Astrocyte (in vitro differentiated cells and primary cell): ENCODE measurements around the gene HTR5A. TPM values are rescaled to one million over a fixed set of nuclear protein-coding genes. Genes with fewer than 3 reads are reported as not detected.
A peak's percentile ranks its signal among the peaks of the same experiment; 100 is the strongest.

Experiments
- DNase-seq: peaks from one replicate; pipeline ENCODE4 v3.0.0-alpha.2; 2010; ENCODE audit warnings: low read depth
- FAIRE-seq: peaks from 2 replicates; lab custom pipeline; 2011; peaks lifted over from hg19 to GRCh38; lab: Jason Lieb, UNC
- H2AFZ ChIP-seq: 2 replicates; pipeline ENCODE4 v1.6.0; 2012; ENCODE audit warnings: low read depth, low read length, inconsistent platforms
- H3K27ac ChIP-seq: 2 replicates; pipeline ENCODE4 v1.5.1; 2011; ENCODE audit warnings: low read depth, low read length, inconsistent platforms
- H3K27me3 ChIP-seq: 2 replicates; pipeline ENCODE4 v1.6.0; 2011; ENCODE audit warnings: low read length, inconsistent platforms; ENCODE audit not compliant: insufficient read depth
- H3K36me3 ChIP-seq: 2 replicates; pipeline ENCODE4 v1.5.1; 2011; ENCODE audit warnings: low read length, inconsistent platforms; ENCODE audit not compliant: insufficient read depth
- H3K4me1 ChIP-seq: 2 replicates; pipeline ENCODE4 v1.5.1; 2011; ENCODE audit warnings: low read length, inconsistent platforms; ENCODE audit not compliant: insufficient read depth
- H3K4me2 ChIP-seq: 2 replicates; pipeline ENCODE4 v1.6.0; 2012; ENCODE audit warnings: low read length, inconsistent platforms
- H3K4me3 ChIP-seq: 2 replicates; pipeline ENCODE4 v1.5.1; 2011; ENCODE audit warnings: low read depth, mild to moderate bottlenecking, low read length, inconsistent platforms; ENCODE audit not compliant: insufficient read depth
- H3K79me2 ChIP-seq: 2 replicates; pipeline ENCODE4 v1.6.0; 2012; ENCODE audit warnings: mild to moderate bottlenecking, low read length, inconsistent platforms; ENCODE audit not compliant: insufficient read depth
- H3K9ac ChIP-seq: 2 replicates; pipeline ENCODE4 v1.6.0; 2012; ENCODE audit warnings: mild to moderate bottlenecking, low read length, inconsistent platforms
- H3K9me3 ChIP-seq: 2 replicates; pipeline ENCODE4 v1.5.1; 2012; ENCODE audit warnings: low read depth, mild to moderate bottlenecking, low read length, inconsistent platforms; ENCODE audit not compliant: insufficient read depth
- H4K20me1 ChIP-seq: 2 replicates; pipeline ENCODE4 v1.6.0; 2012; ENCODE audit warnings: low read length, inconsistent platforms; ENCODE audit not compliant: insufficient read depth
- H3K27ac Mint-ChIP-seq: one replicate; pipeline ENCODE4 v1.8.0; 2021; ENCODE audit warnings: mild to moderate bottlenecking, mixed read lengths; ENCODE audit not compliant: unreplicated experiment
- H3K27me3 Mint-ChIP-seq: one replicate; pipeline ENCODE4 v1.8.0; 2021; ENCODE audit warnings: low read depth, mixed read lengths; ENCODE audit not compliant: unreplicated experiment
- H3K36me3 Mint-ChIP-seq: one replicate; pipeline ENCODE4 v1.8.0; 2021; ENCODE audit warnings: low read depth, mixed read lengths; ENCODE audit not compliant: unreplicated experiment
- H3K4me1 Mint-ChIP-seq: one replicate; pipeline ENCODE4 v1.8.0; 2021; ENCODE audit warnings: low read depth, mixed read lengths; ENCODE audit not compliant: unreplicated experiment
- H3K4me3 Mint-ChIP-seq: one replicate; pipeline ENCODE4 v1.8.0; 2021; ENCODE audit warnings: mild to moderate bottlenecking, moderate library complexity, mixed read lengths; ENCODE audit not compliant: unreplicated experiment
- H3K9me3 Mint-ChIP-seq: one replicate; pipeline ENCODE4 v1.8.0; 2021; ENCODE audit warnings: mild to moderate bottlenecking, mixed read lengths; ENCODE audit not compliant: unreplicated experiment
- EZH2 ChIP-seq: IDR thresholded peaks from 2 replicates; pipeline ENCODE4 v1.6.1; 2012; ENCODE audit warnings: mild to moderate bottlenecking, low read length, inconsistent platforms; ENCODE audit not compliant: insufficient read depth
- total RNA-seq: library from RNA; stranded (reverse); gene quantifications from 2 replicates; pipeline ENCODE4 v1.2.1, GENCODE V29; 2021
- TF ChIP-seq, protein P1 (sequence below): IDR thresholded peaks from 2 replicates; pipeline ENCODE4 v1.5.1; 2011; ENCODE audit warnings: low read depth, mild to moderate bottlenecking, inconsistent platforms, low read length, moderate library complexity; ENCODE audit not compliant: insufficient read depth

HTR5A gene
- total RNA-seq, 1 donor from 2014 or later = not detected

DNA sequence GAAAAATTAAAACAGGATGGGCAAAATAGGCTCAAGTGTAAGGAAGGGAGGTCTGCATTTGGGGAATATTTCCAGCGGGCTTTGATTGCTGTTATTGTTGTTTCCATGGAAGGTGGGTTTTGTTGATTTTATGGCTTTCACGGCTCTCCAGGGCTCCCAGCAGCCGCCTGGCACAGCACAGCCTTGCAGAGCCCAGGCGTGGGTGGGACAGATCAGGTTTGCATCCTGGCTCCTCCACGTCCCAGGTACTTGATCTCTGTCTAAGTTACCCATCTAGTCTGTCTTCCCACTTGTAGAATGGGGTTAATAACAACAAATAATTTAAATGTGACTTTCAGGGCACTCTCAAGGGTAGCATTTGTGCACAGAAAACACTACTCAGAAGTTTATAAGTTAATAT, 45.2 kb downstream of the HTR5A start:
- Mint-ChIP-seq H3K4me1 (peaks cover 11% of the 10 kb centered on the region), H3K36me3 (no peaks in the 10 kb centered on the region), H3K27ac (no peak overlapping the region), H3K4me3 (no peak overlapping the region), H3K9me3 (peaks cover 9% of the 10 kb centered on the region), H3K27me3 (peaks cover 33% of the 10 kb centered on the region)
- Histone ChIP-seq H3K9ac (no peak overlapping the region), H3K27ac (no peak overlapping the region), H3K4me3 (no peak overlapping the region), H3K79me2 (no peaks in the 10 kb centered on the region), H3K4me1 (no peaks in the 10 kb centered on the region), H2AFZ (no peak overlapping the region), H3K9me3 (no peaks in the 10 kb centered on the region), H4K20me1 (no peaks in the 10 kb centered on the region), H3K27me3 (no peaks in the 10 kb centered on the region), H3K4me2 (no peak overlapping the region), H3K36me3 (no peaks in the 10 kb centered on the region)
- DNase-seq (no peak), FAIRE-seq (no peak)
- TF ChIP-seq EZH2 = no peak
- TF ChIP-seq, protein P1, sequence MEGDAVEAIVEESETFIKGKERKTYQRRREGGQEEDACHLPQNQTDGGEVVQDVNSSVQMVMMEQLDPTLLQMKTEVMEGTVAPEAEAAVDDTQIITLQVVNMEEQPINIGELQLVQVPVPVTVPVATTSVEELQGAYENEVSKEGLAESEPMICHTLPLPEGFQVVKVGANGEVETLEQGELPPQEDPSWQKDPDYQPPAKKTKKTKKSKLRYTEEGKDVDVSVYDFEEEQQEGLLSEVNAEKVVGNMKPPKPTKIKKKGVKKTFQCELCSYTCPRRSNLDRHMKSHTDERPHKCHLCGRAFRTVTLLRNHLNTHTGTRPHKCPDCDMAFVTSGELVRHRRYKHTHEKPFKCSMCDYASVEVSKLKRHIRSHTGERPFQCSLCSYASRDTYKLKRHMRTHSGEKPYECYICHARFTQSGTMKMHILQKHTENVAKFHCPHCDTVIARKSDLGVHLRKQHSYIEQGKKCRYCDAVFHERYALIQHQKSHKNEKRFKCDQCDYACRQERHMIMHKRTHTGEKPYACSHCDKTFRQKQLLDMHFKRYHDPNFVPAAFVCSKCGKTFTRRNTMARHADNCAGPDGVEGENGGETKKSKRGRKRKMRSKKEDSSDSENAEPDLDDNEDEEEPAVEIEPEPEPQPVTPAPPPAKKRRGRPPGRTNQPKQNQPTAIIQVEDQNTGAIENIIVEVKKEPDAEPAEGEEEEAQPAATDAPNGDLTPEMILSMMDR = no peak

DNA sequence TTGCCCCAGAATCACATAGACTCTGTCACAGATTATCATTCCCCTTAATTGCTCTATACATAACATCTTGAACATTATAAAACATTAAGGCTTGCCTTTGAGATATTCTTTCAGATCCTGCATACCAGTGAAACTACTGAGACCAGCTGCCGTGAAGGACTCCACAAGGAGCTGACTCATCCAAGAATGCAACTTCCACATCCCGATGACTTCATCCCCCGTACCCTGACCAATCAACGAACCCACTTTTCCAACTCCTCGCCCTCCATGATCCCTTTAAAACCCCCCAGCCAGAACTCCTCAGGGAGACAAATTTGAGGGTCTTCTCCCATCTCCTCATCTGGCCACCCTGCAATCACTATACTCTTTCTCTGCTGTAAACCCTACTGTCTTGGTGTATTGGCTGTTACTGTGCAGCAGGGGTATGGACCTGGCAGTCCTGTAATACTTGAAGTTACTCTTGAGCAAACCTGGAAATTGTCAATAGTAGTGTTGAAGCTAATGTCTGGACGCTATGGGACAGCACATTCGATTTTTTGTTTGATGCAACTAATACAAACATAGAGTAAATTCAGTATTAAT, 49.8 kb downstream of the HTR5A start:
- FAIRE-seq (no peak), DNase-seq (no peak)
- H3K9me3 Mint-ChIP-seq = peaks cover 4% of the 10 kb centered on the region

DNA sequence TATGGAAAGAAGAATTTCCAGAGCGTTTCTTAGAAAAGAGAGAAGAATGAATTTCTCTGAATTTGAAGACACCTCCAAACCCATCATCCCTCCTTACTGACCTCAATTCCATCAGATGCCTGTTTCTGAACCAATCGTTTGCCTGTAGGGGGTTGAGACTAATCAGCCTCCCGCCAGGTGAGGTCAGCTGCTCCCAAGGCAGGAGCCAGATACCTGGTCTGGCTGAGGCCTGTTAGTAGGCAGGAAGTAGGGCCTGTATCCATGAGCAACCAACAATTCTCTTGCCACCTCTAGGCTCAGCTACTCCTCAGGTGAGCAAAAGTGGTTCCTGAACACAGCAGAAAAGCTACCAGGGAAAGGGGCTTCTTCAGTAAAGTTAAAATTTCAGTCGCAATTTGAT, 50.3 kb downstream of the HTR5A start:
- H2AFZ ChIP-seq = no peak overlapping the region
- H3K27me3 ChIP-seq = no peaks in the 10 kb centered on the region
- no peaks in the 10 kb centered on the region for H3K4me1 ChIP-seq
- no peak for FAIRE-seq
- Mint-ChIP-seq H3K27me3 (peaks cover 7% of the 10 kb centered on the region), H3K36me3 (no peaks in the 10 kb centered on the region), H3K4me1 (peaks cover 11% of the 10 kb centered on the region), H3K9me3 (peaks cover 4% of the 10 kb centered on the region), H3K27ac (no peak overlapping the region), H3K4me3 (no peak overlapping the region)
- no peak overlapping the region for H3K4me2 ChIP-seq
- H3K27ac ChIP-seq = no peak overlapping the region
- no peak overlapping the region for H3K9ac ChIP-seq
- no peaks in the 10 kb centered on the region for H3K36me3 ChIP-seq
- no peaks in the 10 kb centered on the region for H3K79me2 ChIP-seq
- no peak for DNase-seq
- no peak for TF ChIP-seq EZH2
- TF ChIP-seq, protein P1 = no peak
- no peak overlapping the region for H3K4me3 ChIP-seq
- H3K9me3 ChIP-seq = peaks cover 5% of the 10 kb centered on the region
- no peaks in the 10 kb centered on the region for H4K20me1 ChIP-seq

More for the DNA sequence above, 49.8 kb downstream of the HTR5A start:
- Histone ChIP-seq H3K4me2 (no peak overlapping the region), H3K9me3 (peaks cover 5% of the 10 kb centered on the region), H3K27ac (no peak overlapping the region), H2AFZ (no peak overlapping the region), H3K4me1 (no peaks in the 10 kb centered on the region), H3K4me3 (no peak overlapping the region), H3K27me3 (no peaks in the 10 kb centered on the region), H3K9ac (no peak overlapping the region), H4K20me1 (no peaks in the 10 kb centered on the region), H3K36me3 (no peaks in the 10 kb centered on the region), H3K79me2 (no peaks in the 10 kb centered on the region)
- peak overlapping the region; percentile 83 for H3K27ac Mint-ChIP-seq
- no peak for TF ChIP-seq EZH2
- TF ChIP-seq, protein P1 = no peak
- no peak overlapping the region for H3K4me3 Mint-ChIP-seq
- peaks cover 11% of the 10 kb centered on the region for H3K4me1 Mint-ChIP-seq
- no peaks in the 10 kb centered on the region for H3K36me3 Mint-ChIP-seq
- peaks cover 7% of the 10 kb centered on the region for H3K27me3 Mint-ChIP-seq
